B cell (primary cell): ENCODE measurements around the gene SLC7A11.

Source experiments
- EZH2 ChIP-seq: IDR thresholded peaks from 2 replicates; pipeline ENCODE4 v1.6.1; 2012; ENCODE audit warnings: borderline replicate concordance, low read depth, mild to moderate bottlenecking, moderate library complexity, low read length; ENCODE audit not compliant: insufficient read depth, poor library complexity, severe bottlenecking
- TF ChIP-seq, protein P1 (sequence below): fragments of 200-600 bp; IDR thresholded peaks from one replicate; pipeline ENCODE4 v1.8.0; 2022; ENCODE audit warnings: antibody characterized with exemption, mild to moderate bottlenecking

DNA sequence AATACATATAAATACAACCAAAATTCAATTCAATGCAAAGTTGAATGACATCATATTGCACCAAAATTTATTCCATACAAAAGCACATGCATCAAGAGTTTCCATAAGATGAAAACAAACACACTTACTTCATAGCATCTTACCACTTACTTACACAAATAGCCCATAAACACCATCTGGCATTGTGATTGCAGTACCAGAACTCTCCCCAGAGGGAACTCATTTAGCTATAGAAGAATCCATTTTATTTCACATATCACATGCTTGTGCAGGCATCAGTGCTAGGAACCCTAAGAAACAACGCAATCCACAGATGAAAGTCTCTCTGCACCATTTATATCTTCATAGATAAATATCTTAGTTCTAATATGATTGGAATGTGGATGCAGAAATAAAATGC lies 77.9 kb downstream of the SLC7A11 start:
- TF ChIP-seq, protein P1, sequence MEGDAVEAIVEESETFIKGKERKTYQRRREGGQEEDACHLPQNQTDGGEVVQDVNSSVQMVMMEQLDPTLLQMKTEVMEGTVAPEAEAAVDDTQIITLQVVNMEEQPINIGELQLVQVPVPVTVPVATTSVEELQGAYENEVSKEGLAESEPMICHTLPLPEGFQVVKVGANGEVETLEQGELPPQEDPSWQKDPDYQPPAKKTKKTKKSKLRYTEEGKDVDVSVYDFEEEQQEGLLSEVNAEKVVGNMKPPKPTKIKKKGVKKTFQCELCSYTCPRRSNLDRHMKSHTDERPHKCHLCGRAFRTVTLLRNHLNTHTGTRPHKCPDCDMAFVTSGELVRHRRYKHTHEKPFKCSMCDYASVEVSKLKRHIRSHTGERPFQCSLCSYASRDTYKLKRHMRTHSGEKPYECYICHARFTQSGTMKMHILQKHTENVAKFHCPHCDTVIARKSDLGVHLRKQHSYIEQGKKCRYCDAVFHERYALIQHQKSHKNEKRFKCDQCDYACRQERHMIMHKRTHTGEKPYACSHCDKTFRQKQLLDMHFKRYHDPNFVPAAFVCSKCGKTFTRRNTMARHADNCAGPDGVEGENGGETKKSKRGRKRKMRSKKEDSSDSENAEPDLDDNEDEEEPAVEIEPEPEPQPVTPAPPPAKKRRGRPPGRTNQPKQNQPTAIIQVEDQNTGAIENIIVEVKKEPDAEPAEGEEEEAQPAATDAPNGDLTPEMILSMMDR: no peak
- no peak for TF ChIP-seq EZH2
